ENCODE data around the gene APPL1. TPM values are rescaled to one million over a fixed set of nuclear protein-coding genes. Genes with fewer than 3 reads are reported as not detected.

APPL1 gene
- total and polyA plus RNA-seq, 10 of the 15 experiments (the other 5 are each of a cell fraction or from before 2014, with no cell fraction given): 15.0 to 77.6 (median 40.2) TPM

DNA sequence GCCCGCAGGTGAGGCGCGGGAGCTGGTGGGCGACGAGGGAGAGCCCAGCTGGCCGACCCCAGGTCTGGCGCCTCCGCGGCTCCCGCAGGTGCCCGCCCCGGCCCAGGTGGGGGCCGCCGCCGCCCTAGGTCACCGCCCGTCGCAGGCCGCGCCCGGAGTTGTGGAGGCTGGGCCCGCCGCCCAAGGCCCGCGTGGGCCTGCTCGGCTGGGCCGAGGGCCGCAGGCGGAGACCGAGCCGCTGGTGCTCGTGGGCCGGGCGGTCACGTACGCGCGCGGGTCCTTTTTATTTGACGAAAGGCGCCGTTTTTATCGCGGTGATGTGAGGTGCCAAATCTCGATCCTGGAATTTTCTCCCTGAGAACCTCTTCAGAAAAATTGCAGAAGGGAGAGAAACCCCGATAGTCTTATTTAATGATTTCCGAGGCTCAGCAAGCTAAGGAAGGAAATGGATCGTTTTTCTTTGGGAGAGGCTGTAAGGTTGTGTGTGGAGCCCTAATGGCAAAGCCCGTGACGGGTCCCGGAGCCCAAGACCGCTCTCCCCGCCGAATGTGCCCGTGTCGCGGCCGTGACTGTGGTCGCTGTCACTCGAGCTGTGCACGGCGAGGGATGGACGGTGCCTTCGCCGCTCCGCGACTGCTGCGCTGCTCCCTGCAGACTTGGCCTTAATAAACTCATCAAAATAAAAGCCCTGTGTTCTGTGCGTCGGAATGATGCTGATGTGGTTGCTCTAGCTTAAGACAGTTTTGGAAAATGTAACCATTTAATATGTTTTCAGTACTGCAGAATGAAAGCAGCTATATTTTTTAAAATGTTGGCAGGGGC, 612 bp downstream of the APPL1 start (continued):
- TF ChIP-seq, protein P1, sequence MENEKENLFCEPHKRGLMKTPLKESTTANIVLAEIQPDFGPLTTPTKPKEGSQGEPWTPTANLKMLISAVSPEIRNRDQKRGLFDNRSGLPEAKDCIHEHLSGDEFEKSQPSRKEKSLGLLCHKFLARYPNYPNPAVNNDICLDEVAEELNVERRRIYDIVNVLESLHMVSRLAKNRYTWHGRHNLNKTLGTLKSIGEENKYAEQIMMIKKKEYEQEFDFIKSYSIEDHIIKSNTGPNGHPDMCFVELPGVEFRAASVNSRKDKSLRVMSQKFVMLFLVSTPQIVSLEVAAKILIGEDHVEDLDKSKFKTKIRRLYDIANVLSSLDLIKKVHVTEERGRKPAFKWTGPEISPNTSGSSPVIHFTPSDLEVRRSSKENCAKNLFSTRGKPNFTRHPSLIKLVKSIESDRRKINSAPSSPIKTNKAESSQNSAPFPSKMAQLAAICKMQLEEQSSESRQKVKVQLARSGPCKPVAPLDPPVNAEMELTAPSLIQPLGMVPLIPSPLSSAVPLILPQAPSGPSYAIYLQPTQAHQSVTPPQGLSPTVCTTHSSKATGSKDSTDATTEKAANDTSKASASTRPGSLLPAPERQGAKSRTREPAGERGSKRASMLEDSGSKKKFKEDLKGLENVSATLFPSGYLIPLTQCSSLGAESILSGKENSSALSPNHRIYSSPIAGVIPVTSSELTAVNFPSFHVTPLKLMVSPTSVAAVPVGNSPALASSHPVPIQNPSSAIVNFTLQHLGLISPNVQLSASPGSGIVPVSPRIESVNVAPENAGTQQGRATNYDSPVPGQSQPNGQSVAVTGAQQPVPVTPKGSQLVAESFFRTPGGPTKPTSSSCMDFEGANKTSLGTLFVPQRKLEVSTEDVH (IDR thresholded peaks at IDR 0.05; ENCODE audit: low read depth, partially characterized antibody): no peak
- TF ChIP-seq ZNF207 (IDR thresholded peaks at IDR 0.05; ENCODE audit: borderline replicate concordance) (no peak), MXI1 (IDR thresholded peaks at IDR 0.05; ENCODE audit: low read depth, low read length) (0 out of 2 replicates have a peak, but pooled peaks have one; percentile 47), TAF1 (IDR thresholded peaks at IDR 0.05; ENCODE audit: borderline replicate concordance, low read depth, low read length) (no peak), CEBPB (IDR thresholded peaks at IDR 0.05; ENCODE audit: borderline replicate concordance in 1 of 2, low read depth in 2 of 2, low read length in 2 of 2) (no peak), POLR2A (IDR thresholded peaks at IDR 0.05; ENCODE audit: low read depth, low read length) (peak; percentile 67), NFXL1 (IDR thresholded peaks at IDR 0.05; ENCODE audit: borderline replicate concordance) (no peak), BHLHE40 (IDR thresholded peaks at IDR 0.05; ENCODE audit: borderline replicate concordance in 1 of 2, low read depth in 2 of 2, low read length in 1 of 2) (no peak), PML (IDR thresholded peaks at IDR 0.05; ENCODE audit: low read length) (no peak), POU2F2 (IDR thresholded peaks at IDR 0.05; ENCODE audit: borderline replicate concordance, low read depth, low read length) (no peak), SIN3A (IDR thresholded peaks at IDR 0.05; ENCODE audit: low read depth, low read length) (peak; percentile 8; the same call in 1 of the 2 replicates), SMAD5 (IDR thresholded peaks at IDR 0.05; ENCODE audit: low read depth) (no peak), TCF7 (IDR thresholded peaks at IDR 0.05; ENCODE audit: borderline replicate concordance) (no peak), NFYA (IDR thresholded peaks at IDR 0.05; ENCODE audit: borderline replicate concordance, low read depth, low read length) (no peak), RAD21 (IDR thresholded peaks at IDR 0.05; ENCODE audit: insufficient read depth, low read depth, low read length) (no peak), GATAD2B (conservative IDR thresholded peaks at IDR 0.05; ENCODE audit: low read depth) (peak; percentile 94), HSF1 (IDR thresholded peaks at IDR 0.05; ENCODE audit: low read depth, low read length) (no peak), RUNX3 (IDR thresholded peaks at IDR 0.05; ENCODE audit: low read length) (peak; percentile 55; the same call in 1 of the 2 replicates), SREBF1 (IDR thresholded peaks at IDR 0.05; ENCODE audit: low read length) (no peak), MTA2 (IDR thresholded peaks at IDR 0.05; ENCODE audit: low read depth) (no peak), POLR2AphosphoS2 (IDR thresholded peaks at IDR 0.05; ENCODE audit: low read depth, low read length) (no peak)
- TF ChIP-seq, protein P2, sequence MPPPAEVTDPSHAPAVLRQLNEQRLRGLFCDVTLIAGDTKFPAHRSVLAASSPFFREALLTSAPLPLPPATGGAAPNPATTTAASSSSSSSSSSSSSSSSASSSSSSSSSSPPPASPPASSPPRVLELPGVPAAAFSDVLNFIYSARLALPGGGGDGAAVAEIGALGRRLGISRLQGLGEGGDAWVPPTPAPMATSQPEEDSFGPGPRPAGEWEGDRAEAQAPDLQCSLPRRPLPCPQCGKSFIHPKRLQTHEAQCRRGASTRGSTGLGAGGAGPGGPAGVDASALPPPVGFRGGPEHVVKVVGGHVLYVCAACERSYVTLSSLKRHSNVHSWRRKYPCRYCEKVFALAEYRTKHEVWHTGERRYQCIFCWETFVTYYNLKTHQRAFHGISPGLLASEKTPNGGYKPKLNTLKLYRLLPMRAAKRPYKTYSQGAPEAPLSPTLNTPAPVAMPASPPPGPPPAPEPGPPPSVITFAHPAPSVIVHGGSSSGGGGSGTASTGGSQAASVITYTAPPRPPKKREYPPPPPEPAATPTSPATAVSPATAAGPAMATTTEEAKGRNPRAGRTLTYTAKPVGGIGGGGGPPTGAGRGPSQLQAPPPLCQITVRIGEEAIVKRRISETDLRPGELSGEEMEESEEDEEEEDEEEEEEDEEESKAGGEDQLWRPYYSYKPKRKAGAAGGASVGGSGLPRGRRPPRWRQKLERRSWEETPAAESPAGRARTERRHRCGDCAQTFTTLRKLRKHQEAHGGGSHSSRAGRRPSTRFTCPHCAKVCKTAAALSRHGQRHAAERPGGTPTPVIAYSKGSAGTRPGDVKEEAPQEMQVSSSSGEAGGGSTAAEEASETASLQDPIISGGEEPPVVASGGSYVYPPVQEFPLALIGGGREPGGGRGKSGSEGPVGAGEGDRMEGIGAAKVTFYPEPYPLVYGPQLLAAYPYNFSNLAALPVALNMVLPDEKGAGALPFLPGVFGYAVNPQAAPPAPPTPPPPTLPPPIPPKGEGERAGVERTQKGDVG (CRISPR knock-in tag; IDR thresholded peaks at IDR 0.05): no peak

Data from GM12878 (cell line).